Fibroblast of skin of right biceps (primary cell): ENCODE results near the gene GGT6.

Source experiments
- DNase-seq: peaks from one replicate; pipeline ENCODE4 v3.0.0-alpha.2; 2013

The GGT6 gene

GRCh38 chr17:4536742-4537411 lies 23.5 kb downstream of the GGT6 start:
- no peak for DNase-seq

DNA sequence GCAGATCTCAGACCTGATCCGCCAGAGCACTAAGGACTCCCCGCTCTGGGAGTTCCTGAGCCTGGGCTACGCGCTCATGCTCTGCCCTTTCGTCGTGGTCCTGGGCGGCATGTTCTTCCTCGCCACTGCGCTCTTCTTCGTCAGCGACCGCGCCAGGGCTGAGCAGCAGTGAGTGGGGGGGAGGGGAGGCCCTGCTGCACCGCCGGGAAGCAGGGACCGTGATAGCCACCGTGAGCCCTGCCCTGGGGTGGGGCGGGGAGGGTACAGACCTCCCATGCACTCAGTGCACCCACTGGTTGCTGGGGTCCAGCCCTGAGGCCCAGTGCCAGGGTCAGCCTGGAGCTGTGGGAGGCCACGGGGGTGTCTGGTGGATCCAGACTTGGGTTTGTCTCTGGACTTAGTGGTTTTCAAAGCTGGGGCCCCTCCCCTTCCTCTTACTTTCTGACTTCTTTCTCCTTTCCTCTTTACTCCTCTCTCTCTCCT lies 24.1 kb downstream of the GGT6 start:
- DNase-seq = peak; percentile 23

- no peak for DNase-seq
Measured at GRCh38 chr17:4535667-4536258, 24.6 kb downstream of the GGT6 start.

- DNase-seq = no peak
Measured at GRCh38 chr17:4534928-4535666, 25.3 kb downstream of the GGT6 start.

- DNase-seq = no peak
Measured at GRCh38 chr17:4534515-4534914, 25.9 kb downstream of the GGT6 start.

GRCh38 chr17:4533523-4534504 lies 26.6 kb downstream of the GGT6 start:
- peak; percentile 5 for DNase-seq

GRCh38 chr17:4532860-4533522 lies 27.4 kb downstream of the GGT6 start:
- no peak for DNase-seq

GRCh38 chr17:4531988-4532736 lies 28.2 kb downstream of the GGT6 start:
- DNase-seq = no peak

- DNase-seq = peak; percentile 21
Measured at GRCh38 chr17:4530799-4531730, 29.3 kb downstream of the GGT6 start.

- no peak for DNase-seq
Measured at GRCh38 chr17:4529533-4530152, 30.7 kb downstream of the GGT6 start.

- no peak for DNase-seq
Measured at GRCh38 chr17:4527566-4528125, 32.7 kb downstream of the GGT6 start.

GRCh38 chr17:4527134-4527533 lies 33.2 kb downstream of the GGT6 start:
- DNase-seq = no peak

GRCh38 chr17:4525691-4526397 lies 34.5 kb downstream of the GGT6 start:
- DNase-seq = no peak

DNA sequence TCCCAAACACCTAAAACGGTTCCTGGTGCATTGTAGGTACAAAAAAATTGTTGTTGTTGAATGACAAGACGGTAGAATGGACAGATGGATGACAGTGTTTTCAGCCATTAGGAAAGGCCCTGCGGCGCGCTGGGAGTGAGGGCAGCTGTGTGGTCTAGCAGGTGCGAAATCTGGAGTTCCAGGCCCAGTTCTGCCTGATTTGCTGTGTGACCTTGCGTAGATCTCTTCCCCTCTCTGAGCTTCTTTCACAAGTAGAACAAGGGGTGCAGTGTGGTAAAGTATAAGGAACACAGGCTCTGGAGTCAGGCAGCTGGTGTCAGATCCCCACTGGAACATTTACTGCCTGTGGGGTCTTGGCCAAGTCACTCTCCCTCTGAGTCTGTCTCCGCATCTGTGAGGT lies 36.4 kb downstream of the GGT6 start:
- no peak for DNase-seq

- DNase-seq = no peak
Measured at GRCh38 chr17:4522661-4523060, 37.7 kb downstream of the GGT6 start.

DNA sequence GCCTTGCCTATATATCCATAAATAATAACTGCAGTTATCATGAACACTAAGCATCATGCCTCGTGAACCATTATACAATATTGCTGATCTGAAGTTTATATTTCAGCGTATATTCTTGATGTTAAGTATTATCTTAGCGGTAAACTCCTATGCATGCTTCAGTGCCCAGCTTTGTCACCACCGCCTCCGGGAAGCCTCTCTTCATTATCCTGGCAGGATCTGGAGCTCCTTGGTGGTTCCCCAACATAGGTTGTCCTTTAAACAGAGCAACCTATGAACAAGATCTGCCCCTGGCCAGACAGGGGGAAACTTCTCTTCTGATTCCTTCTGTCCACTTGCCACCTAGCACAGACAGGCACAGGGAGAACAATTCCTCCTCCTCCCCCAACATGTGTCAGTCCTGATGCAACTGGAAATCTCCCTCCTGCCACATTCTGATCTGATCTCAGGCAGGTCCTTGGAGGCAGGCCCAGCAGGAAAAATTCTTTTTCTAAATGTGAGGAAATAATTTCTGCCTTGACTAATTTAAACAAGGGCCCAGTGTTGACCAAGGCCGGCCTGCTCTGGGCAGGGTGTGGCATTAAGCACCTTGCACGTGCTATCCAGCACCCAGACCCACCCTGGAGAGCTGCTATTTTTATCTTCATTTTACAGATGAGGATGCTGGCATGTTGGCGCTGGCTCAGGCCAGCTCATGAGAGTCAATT lies 39.3 kb downstream of the GGT6 start:
- DNase-seq = peak; percentile 37

- DNase-seq = no peak
Measured at GRCh38 chr17:4520060-4520893, 40.1 kb downstream of the GGT6 start.
